ENCODE measurements around the gene HIP1R.

The HIP1R gene

DNA sequence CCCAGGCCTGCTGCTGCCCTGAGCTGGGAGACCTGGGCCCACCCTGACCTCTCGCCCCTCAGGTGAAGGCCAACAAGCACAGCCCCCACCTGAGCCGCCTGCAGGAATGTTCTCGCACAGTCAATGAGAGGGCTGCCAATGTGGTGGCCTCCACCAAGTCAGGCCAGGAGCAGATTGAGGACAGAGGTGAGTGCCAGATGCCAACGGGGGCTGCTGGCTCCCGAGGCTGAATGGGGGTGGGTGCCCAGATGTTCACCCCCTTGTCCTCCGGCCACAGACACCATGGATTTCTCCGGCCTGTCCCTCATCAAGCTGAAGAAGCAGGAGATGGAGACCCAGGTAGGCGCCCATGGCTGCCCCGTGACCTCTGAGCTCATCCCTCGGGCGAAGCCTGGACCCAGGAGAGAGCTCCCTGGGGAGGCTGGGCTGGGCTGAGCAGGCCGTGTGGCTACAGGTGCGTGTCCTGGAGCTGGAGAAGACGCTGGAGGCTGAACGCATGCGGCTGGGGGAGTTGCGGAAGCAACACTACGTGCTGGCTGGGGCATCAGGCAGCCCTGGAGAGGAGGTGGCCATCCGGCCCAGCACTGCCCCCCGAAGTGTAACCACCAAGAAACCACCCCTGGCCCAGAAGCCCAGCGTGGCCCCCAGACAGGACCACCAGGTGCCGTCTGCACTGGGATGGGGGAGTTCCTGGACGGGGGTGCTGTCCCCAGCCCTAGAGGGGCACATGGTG is 25.8 kb downstream of the HIP1R start:
- no peak for DNase-seq

GRCh38 chr12:122861587-122861970 is 26.3 kb downstream of the HIP1R start:
- DNase-seq = no peak

DNA sequence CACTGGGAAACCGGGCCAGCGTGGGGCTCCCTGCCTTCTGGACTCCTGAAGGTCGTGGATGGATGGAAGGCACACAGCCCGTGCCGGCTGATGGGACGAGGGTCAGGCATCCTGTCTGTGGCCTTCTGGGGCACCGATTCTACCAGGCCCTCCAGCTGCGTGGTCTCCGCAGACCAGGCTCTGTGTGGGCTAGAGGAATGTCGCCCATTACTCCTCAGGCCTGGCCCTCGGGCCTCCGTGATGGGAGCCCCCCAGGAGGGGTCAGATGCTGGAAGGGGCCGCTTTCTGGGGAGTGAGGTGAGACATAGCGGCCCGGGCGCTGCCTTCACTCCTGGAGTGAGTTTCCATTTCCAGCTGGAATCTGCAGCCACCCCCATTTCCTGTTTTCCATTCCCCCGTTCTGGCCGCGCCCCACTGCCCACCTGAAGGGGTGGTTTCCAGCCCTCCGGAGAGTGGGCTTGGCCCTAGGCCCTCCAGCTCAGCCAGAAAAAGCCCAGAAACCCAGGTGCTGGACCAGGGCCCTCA is 26.9 kb downstream of the HIP1R start:
- no peak for DNase-seq

- DNase-seq = no peak
Measured at GRCh38 chr12:122862872-122863701, 27.8 kb downstream of the HIP1R start.

DNA sequence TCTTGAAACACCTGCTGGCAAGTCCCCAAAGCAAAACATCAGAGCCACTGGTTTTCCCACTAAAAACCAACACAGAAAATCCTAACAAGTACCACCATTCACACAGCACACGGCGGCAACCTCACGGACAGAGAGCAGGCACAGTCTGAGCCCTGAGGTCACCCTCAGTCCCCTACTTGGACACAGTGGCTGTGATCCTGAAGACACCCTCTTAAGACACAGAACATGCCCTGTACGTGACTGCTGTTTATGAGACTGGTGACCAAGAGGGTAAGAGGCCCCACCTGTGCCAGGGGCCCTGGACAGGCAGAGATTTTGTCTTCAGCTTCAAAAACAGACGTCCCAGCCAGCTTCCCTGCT is 29.6 kb downstream of the HIP1R start:
- no peak for DNase-seq

DNA sequence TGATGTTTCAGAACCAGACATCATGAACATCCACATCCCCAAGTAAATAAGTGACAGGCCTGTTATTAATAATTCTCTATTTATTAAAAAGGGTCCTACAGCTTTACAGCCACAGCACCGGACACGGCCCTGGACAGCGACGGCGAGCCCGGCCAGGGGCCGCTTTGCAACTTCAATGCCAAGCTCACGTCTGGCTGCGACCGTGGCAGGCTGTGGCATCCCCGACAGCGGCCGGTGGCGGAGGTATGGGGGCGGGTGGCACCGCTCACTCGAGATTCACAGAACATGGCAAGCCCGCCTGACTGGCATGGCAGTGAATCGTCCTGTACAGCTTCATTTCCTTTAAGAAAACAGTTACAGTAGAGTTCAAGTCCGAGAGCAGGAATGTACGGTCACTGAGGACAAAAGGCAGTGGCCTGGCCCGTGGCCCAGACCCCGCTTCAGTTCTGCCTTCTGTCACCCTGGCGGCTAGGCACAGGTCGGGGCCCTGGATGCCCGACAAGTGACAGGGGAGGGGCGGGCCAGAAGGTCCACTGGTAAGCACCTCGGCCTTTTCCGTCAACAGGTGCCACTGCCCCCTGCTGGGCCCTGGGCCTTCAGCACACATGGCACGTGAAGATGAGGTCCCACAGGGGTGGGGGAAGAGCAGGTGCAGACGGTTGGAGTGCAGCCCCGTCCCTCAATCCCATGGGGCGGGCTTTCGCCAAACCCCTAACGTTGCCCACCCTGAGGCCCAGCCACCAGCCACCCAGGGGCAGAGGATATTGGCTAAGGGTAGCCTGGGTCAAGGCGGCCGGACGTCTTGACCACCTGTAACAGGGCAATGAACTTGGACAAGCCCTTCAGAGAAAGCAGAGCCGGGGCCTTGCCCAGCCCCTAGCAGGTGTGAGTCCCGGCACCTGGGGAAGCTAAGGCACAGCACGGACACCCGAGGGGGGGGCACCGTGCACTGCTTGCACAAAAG is 30.3 kb downstream of the HIP1R start:
- no peak for DNase-seq

GRCh38 chr12:122866379-122866778 is 31.1 kb downstream of the HIP1R start:
- no peak for DNase-seq

- DNase-seq = no peak
Measured at GRCh38 chr12:122866950-122867607, 31.8 kb downstream of the HIP1R start.

DNA sequence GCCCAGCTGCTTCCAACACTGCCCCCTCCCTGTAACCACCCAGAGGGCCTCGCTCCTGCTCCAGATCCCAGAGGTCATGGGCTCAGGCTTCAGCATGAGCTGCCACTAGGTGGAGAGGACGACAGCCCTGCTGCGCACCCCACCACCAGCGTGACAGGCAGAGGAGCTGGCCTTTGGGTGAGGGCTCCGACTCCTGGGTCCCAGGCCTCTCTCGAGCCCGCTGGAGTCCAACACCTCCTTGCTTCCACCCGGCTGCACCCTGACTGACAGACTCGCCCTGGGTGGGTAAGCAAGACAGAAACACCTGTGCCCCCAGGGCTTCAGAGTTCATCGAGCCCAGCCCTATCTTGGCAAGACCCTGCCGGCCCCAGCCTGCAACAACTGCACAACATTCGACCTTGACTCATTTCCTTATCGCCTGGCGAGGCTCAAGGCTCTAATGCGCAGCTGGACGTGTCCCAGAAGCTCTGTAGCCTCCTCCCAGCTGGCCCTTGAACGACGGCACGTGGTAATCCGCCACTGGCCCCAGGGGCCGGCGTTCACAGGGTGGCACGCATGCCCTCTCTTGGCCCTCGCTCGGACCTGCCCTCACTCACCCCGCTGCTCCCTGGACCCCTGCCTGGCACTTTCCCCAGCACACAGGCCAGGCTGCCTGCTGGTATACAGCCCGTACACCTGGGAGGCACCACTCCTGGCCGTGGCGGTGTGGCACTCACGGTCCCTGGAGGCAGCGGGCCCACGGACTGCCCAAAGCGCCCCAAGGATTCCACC is 32.6 kb downstream of the HIP1R start:
- DNase-seq = no peak

DNA sequence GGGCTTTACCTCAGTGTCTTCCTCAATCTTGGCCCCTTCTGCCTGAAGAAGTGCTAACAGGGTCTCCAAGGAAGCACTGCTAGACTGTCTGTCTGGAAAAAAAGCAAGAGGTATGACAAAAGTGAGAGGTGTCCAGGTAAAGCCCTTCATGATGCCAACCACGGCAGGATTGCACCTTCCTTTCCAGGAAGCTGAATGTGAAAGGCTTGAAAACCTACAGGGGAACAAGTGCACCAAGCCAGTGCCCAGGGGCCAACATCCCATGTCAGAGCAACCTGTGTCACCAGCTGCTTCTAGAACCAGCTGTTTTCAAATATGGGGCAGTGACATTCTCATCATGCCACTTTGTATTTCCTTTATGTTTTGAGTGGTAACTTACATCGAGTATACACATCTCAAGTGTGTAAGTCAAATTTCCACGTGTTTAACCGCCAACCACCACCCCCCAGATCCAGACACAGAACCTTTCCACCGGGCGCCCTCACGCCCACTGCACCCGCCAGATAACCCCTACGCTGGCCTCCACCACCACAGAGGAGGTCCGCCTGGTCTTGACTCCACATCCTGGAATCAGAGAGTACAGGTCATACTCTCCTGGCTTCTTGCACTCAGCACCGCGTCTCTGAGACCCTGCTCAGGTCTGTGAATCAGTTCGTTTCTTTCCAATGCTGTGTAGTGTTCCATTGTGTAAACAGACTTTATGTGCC is 33.4 kb downstream of the HIP1R start:
- DNase-seq = no peak

- DNase-seq = no peak
Measured at GRCh38 chr12:122869207-122869973, 34.1 kb downstream of the HIP1R start.

DNA sequence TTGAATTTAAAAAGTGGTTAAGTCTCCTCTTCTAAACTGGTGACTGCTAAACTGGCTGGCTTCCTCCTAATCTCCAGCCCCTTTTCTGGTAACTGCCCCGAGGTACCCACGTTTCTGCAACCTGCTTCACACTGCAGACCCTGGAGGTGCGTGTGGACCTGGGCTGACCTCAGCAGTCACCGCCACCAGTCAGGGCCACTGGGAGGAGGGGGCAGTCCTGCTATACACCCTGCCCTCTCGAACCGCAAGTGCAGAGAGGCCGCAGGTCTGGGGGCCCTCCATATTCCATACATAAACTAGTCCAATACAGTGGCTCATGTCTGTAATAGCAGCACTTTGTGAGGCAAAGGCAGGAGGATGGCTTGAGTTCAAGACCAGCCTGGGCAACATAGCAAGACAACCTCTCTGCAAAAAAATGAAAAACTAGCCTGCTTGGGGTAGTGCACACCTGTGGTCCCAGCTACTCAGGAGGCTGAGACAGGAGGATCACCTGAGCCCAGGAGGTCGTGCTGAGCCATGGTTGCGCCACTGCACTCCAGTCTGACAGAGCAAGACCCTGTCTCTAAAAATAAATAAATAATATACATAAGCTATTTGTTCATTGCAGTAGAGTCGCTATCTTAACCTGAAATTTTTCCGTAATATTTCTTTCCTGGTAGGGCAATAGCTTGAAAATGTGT is 35.0 kb downstream of the HIP1R start:
- no peak for DNase-seq

DNA sequence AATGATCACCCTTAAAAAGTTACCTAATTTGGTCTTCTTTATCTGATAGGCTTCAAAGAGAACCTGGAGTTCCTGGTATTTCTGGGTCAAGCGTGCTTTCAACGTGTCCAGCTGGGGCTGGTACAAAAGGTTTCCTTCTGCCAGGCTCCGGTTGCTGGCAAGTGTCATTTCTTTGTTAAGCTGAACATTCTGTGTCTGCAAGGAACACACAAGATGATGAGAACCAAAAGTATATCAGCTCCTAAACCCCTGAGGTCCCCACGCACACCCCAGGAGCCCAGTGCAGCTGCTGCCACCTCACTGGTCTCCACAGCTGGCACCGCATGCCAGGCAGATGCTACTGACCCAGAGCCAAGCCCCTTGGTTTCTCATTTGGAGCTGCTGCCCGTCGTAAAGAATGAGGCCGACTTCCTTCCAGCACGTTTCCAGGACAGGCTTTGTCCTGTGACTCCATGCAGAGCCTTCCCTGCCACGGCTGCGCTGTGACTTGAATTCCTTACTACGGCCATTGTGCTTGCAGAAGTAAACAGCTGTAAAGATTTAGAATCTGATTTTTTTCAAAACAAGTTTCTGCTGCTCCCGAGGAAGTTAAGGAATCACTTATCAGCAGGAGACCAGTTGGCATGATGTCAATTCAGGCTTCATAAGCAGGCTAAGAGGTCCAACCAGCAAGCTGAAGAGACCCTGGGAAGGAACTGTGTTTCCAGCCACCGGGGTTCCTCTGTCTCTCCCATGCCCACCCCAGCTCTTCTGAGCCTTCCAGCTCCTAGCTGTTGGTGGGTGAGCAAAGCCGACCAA is 35.8 kb downstream of the HIP1R start:
- DNase-seq = peak; percentile 77

DNA sequence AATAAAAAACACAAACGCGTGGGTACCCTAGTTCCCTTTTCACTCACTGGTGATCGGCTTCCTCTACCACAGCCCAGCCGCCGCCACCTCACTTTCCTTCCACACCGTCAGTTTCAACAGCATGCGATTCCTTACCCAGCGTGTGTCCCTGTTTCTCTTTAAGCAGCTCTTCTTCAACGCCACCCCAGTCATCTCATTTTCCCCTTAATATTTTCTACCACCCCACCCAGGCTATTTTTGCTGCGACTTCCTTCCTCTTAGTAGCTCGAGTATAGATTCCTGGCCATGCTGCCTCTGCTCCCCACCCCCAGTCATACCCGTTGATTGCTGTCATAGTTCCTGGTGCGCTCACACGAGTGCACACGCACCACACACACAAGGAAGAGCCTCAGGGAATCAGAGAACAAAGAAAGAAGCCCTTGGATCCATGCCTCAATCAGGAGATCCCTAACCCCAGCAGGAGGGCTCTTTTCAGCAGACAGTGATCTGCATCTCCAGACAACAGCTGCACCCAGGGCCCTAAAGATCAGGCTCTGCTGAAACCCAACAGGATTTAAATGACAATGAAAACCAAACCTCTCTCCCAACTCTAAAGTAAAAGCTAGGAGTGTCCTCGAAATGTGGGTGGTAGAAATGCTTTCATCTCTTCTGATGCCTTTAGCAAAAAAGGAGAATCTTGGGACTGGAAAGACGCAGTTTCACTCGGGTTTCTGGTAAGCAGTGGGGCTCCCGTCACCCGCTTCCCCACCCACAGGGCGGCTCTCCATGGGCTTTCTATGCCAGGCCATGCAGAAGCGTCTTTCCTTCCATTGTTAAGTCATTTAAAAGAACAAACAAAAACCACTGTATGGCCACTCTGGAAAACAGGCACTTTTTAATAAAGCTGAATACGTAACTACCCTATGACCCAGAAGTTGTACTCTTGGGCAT is 36.9 kb downstream of the HIP1R start:
- DNase-seq = peak; percentile 92

DNA sequence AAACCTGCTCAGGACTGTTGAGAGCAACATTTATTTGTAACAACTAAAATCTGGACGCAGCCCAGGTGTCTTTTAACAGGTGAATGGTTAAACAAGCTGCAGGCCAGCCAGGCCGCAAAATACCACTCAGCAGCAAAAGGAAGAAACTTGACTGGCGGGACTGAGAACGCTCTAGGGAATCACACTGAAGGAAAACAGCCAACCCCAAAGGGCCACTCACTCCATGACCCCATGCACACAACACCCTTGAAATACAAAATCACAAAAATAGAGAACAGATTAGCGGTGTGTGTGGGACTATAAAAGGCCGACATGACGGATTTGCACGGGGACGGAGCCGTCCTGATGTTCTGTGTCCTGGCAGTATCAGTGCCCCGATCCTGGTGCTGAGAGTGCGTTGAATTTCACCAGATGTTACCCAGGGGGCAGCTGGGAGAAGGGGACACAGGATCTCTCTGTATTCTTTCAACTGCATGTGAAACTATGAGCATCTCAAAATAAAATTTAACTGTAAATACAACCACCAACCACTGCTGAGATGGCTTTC is 37.6 kb downstream of the HIP1R start:
- no peak for DNase-seq

GRCh38 chr12:122873540-122873939 is 38.3 kb downstream of the HIP1R start:
- DNase-seq = no peak

GRCh38 chr12:122874081-122874480 is 38.8 kb downstream of the HIP1R start:
- no peak for DNase-seq
